ENCODE data around the gene MIPOL1. TPM values are rescaled to one million over a fixed set of nuclear protein-coding genes. Genes with fewer than 3 reads are reported as not detected.

The MIPOL1 gene
- total RNA-seq, 2 donors from 2014 or later, result 8.6 to 27.0 TPM

DNA sequence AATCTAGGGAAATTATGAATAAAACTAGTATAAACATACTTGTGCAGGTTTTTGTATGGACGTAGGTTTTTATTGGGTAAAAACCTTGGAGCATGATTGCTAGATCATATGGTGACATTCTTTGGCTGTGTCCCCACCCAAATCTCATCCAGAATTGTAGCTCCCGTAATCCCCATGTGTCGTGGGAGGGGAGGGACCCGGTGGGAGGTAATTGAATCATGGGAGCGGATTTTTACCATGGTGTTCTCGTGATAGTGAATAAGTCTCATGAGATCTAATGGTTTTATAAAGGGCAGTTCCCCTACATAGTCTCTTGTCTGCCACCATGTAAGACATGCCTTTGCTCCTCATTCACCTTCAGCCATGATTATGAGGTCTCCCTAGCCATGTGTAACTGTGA lies 276.5 kb downstream of the MIPOL1 start:
- 92 to 94% methylated on average over 6 of the region's 6 CpGs for WGBS, 2 donors
- no peak for ATAC-seq
- intact Hi-C loops (cut with DNase I), result no loop called here

DNA sequence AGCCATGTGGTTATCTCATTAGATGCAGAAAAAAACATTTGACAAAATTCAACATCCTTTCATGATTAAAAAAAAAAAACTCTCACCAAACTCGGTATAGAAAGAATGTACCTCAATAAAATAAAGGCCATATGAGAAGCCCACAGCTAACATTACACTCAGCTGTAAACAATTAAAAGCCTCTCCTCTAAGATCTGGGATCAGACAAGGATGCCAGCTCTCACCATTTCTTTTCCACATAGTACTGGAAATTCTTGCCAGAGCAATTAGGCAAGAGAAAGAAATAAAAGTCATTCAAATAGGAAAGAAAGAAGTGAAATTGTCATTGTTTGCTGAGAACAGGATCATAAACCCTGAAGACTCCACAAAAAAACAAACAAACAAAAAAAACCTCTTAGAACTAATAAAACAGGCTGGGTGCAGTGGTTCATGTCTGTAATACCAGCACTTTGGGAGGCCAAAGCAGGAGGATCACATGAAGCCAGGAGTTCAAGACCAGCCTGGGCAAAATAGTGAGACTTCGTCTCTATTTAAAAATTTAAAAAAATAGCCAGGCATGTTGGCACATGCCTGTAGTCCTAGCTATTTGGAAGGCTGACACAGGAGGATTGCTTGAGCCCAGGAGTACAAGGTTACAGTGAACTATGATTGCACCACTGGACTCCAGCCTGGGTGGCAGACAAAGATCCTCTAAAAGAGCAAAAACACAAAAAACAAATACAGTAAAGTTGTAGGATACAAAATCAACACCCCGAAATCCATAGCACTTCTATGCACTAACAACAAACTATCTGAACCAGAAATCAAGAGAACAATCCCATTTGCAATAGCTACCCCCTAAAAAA lies 282.9 kb downstream of the MIPOL1 start:
- H3K4me1 ChIP-seq, result no peaks in the 10 kb centered on the region
- DNase-seq (no peak), ATAC-seq (no peak)
- TF ChIP-seq, protein P1, sequence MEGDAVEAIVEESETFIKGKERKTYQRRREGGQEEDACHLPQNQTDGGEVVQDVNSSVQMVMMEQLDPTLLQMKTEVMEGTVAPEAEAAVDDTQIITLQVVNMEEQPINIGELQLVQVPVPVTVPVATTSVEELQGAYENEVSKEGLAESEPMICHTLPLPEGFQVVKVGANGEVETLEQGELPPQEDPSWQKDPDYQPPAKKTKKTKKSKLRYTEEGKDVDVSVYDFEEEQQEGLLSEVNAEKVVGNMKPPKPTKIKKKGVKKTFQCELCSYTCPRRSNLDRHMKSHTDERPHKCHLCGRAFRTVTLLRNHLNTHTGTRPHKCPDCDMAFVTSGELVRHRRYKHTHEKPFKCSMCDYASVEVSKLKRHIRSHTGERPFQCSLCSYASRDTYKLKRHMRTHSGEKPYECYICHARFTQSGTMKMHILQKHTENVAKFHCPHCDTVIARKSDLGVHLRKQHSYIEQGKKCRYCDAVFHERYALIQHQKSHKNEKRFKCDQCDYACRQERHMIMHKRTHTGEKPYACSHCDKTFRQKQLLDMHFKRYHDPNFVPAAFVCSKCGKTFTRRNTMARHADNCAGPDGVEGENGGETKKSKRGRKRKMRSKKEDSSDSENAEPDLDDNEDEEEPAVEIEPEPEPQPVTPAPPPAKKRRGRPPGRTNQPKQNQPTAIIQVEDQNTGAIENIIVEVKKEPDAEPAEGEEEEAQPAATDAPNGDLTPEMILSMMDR (IDR thresholded peaks at IDR 0.05), result no peak
- TF ChIP-seq POLR2A (IDR thresholded peaks at IDR 0.05), result no peak
- no peaks in the 10 kb centered on the region for H3K36me3 ChIP-seq (replicated peaks in 1 of 2; ENCODE audit: insufficient read depth in 1 of 2, low read depth in 2 of 2)
- 80 to 93% methylated on average over 3 of the region's 3 CpGs for WGBS, 2 donors
- H3K27me3 ChIP-seq, result no peaks in the 10 kb centered on the region
- H3K9me3 ChIP-seq, result no peaks in the 10 kb centered on the region
- intact Hi-C loops (cut with DNase I), result no loop called here
- H3K4me3 ChIP-seq, result no peak overlapping the region
- no peak overlapping the region for H3K27ac ChIP-seq

More for the DNA sequence above, 276.5 kb downstream of the MIPOL1 start:
- Histone ChIP-seq H3K9me3 (no peaks in the 10 kb centered on the region), H3K27me3 (no peaks in the 10 kb centered on the region), H3K27ac (no peak overlapping the region), H3K36me3 (replicated peaks in 1 of 2; ENCODE audit: insufficient read depth in 1 of 2, low read depth in 2 of 2) (no peaks in the 10 kb centered on the region), H3K4me3 (no peak overlapping the region), H3K4me1 (no peaks in the 10 kb centered on the region)
- no peak for TF ChIP-seq POLR2A (IDR thresholded peaks at IDR 0.05)
- TF ChIP-seq, protein P1 (IDR thresholded peaks at IDR 0.05), result no peak
- DNase-seq, result no peak

DNA sequence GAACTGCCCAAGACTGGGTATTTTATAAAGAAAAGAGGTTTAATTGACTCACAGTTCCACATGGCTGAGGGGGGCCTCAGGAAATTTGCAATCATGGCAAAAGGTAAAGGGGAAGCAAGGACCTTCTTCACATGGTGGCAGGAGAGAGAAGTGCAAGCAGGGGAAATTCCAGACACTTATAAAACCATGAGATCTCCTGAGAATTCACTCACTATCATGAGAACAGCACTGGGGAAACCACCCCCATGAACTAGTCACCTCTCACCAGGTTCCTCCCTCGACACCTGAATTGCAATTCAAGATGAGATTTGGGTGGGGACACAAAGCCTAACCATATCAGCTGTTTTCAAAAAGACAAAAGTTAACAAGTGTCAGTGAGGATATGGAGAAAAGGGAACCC lies 284.7 kb downstream of the MIPOL1 start:
- Histone ChIP-seq H3K36me3 (replicated peaks in 1 of 2; ENCODE audit: insufficient read depth in 1 of 2, low read depth in 2 of 2) (no peaks in the 10 kb centered on the region), H3K27ac (no peak overlapping the region), H3K9me3 (no peaks in the 10 kb centered on the region), H3K27me3 (no peaks in the 10 kb centered on the region), H3K4me3 (no peak overlapping the region), H3K4me1 (no peaks in the 10 kb centered on the region)
- DNase-seq, result no peak
- intact Hi-C loops (cut with DNase I), result no loop called here
- 71 to 93% methylated on average over 1 of the region's 1 CpG for WGBS, 2 donors
- TF ChIP-seq, protein P1 (IDR thresholded peaks at IDR 0.05), result no peak
- no peak for TF ChIP-seq POLR2A (IDR thresholded peaks at IDR 0.05)
- ATAC-seq, result no peak

DNA sequence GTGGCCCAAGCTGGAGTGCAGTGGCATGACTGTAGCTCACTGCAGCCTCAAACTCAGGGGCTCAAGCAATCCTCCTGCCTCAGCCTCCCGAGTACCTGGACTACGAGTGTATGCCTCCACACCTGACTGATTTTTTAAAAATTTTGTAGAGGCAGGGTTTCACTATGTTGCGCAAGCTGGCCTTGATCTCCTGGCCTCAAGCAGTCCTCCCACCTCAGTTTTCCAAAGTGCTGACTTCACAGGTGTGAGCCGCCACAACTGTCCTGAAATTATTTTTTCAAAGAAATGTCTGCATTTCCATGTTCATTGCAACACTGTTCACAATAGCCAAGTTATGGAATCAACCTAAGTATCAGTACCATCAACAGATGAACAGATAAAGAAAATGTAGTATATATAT lies 285.9 kb downstream of the MIPOL1 start:
- Histone ChIP-seq H3K4me3 (no peak overlapping the region), H3K9me3 (no peaks in the 10 kb centered on the region), H3K36me3 (replicated peaks in 1 of 2; ENCODE audit: insufficient read depth in 1 of 2, low read depth in 2 of 2) (no peaks in the 10 kb centered on the region), H3K4me1 (no peaks in the 10 kb centered on the region), H3K27ac (no peak overlapping the region), H3K27me3 (no peaks in the 10 kb centered on the region)
- TF ChIP-seq POLR2A (IDR thresholded peaks at IDR 0.05), result no peak
- 94 to 96% methylated on average over 4 of the region's 4 CpGs for WGBS, 2 donors
- DNase-seq (no peak), ATAC-seq (no peak)
- intact Hi-C loops (cut with DNase I), result no loop called here

DNA sequence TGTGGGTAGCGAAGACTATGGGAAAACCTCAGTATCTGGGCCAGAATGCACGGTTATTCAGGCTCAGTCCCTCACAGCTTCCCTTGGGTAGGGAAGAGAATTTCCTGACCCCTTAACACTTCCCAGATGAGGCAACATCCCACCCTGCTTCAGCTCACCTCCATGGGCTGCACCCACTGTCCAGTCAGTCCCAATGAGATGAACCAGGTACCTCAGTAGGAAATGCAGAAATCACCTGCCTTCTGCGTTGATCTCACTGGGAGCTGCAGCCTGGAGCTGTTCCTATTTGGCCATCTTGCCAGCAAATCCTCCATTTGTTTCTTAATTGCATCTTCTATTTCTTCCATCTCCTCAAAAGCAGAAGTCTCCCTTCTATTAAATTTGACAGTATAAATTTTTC lies 292.9 kb downstream of the MIPOL1 start:
- intact Hi-C loops (cut with DNase I), result no loop called here
- DNase-seq (no peak), ATAC-seq (no peak)
- Histone ChIP-seq H3K27me3 (no peaks in the 10 kb centered on the region), H3K4me3 (no peak overlapping the region), H3K4me1 (no peaks in the 10 kb centered on the region), H3K36me3 (replicated peaks in 1 of 2; ENCODE audit: insufficient read depth in 1 of 2, low read depth in 2 of 2) (no peaks in the 10 kb centered on the region), H3K27ac (no peak overlapping the region), H3K9me3 (no peaks in the 10 kb centered on the region)
- no peak for TF ChIP-seq POLR2A (IDR thresholded peaks at IDR 0.05)
- TF ChIP-seq, protein P1 (IDR thresholded peaks at IDR 0.05), result no peak
- 95 to 98% methylated on average over 2 to 3 of the region's 3 CpGs for WGBS, 2 donors
